Renal cortical epithelial cell (primary cell): Measurements from ENCODE around the gene AVP. TPM values are rescaled to one million over a fixed set of nuclear protein-coding genes. Genes with fewer than 3 reads are reported as not detected.
"Not testable (repeated sequence)": the region's sequence is repeated elsewhere in the genome, so short reads cannot be mapped to it uniquely, and the experiment has no call there.

ENCODE experiments used
- DNase-seq: peaks from one replicate; pipeline ENCODE4 v3.0.0-alpha.2; 2011; ENCODE audit warnings: low read depth
- total RNA-seq: library from RNA; depleted of rRNA; stranded (reverse); fragments of >200 nt; gene quantifications from 2 replicates; pipeline ENCODE4 v1.2.3, GENCODE V29; 2014

Gene AVP
- total RNA-seq = not detected in 2 replicates

GRCh38 chr20:3084283-3084985 is at the start of gene AVP:
Gene AVP (minus strand): TSS chr20:3084724. CDS start chr20:3084674, 50 bp downstream.
- no peak for DNase-seq

- no peak for DNase-seq
These were observed 49.6 kb upstream of the AVP start for GRCh38 chr20:3134151-3134550.

- DNase-seq = no peak
These were observed 48.6 kb upstream of the AVP start for GRCh38 chr20:3133155-3133554.

- no peak for DNase-seq
These were observed 45.6 kb upstream of the AVP start for GRCh38 chr20:3130051-3130600.

- DNase-seq = no peak
These were observed 44.6 kb upstream of the AVP start for GRCh38 chr20:3129094-3129493.

GRCh38 chr20:3128275-3128984 is 43.9 kb upstream of the AVP start:
- no peak for DNase-seq

- DNase-seq = no peak
These were observed 42.0 kb upstream of the AVP start for GRCh38 chr20:3126527-3126859.

GRCh38 chr20:3125776-3126526 is 41.4 kb upstream of the AVP start:
- DNase-seq = not testable (repeated sequence)

- not testable (repeated sequence) for DNase-seq
These were observed 40.4 kb upstream of the AVP start for GRCh38 chr20:3124773-3125560.

- DNase-seq = not testable (repeated sequence)
These were observed 39.6 kb upstream of the AVP start for GRCh38 chr20:3124163-3124562.

- DNase-seq = no peak
These were observed 39.0 kb upstream of the AVP start for GRCh38 chr20:3123542-3123941.

GRCh38 chr20:3121955-3122610 is 37.6 kb upstream of the AVP start:
- DNase-seq = no peak

GRCh38 chr20:3121271-3121911 is 36.9 kb upstream of the AVP start:
- no peak for DNase-seq

GRCh38 chr20:3119044-3119443 is 34.5 kb upstream of the AVP start:
- no peak for DNase-seq

GRCh38 chr20:3117839-3118379 is 33.4 kb upstream of the AVP start:
- peak; percentile 79 for DNase-seq

GRCh38 chr20:3116341-3116740 is 31.8 kb upstream of the AVP start:
- no peak for DNase-seq

- peak; percentile 30 for DNase-seq
These were observed 30.9 kb upstream of the AVP start for GRCh38 chr20:3115190-3116107.

- no peak for DNase-seq
These were observed 27.5 kb upstream of the AVP start for GRCh38 chr20:3111995-3112394.

- DNase-seq = no peak
These were observed 27.0 kb upstream of the AVP start for GRCh38 chr20:3111507-3111906.
